HFF-Myc (cell line): Measurements from ENCODE around the gene TFR2.

Source experiments
- DNase-seq: peaks from one replicate; pipeline ENCODE4 v3.0.0-alpha.2; 2011; ENCODE audit warnings: low read depth; ENCODE audit errors: extremely low read depth
- H3K4me3 ChIP-seq: replicated peaks from 2 replicates; pipeline ENCODE4 v1.5.1; 2011; ENCODE audit warnings: low read depth, mild to moderate bottlenecking, control low read depth, low read length
- CTCF ChIP-seq: IDR thresholded peaks from 2 replicates; pipeline ENCODE4 v1.5.1; 2012; ENCODE audit warnings: mild to moderate bottlenecking, low read depth, low read length, control low read depth; ENCODE audit errors: missing control alignments

Gene TFR2

GRCh38 chr7:100606313-100606712, 35.0 kb downstream of the TFR2 start:
- no peak for TF ChIP-seq CTCF

DNA sequence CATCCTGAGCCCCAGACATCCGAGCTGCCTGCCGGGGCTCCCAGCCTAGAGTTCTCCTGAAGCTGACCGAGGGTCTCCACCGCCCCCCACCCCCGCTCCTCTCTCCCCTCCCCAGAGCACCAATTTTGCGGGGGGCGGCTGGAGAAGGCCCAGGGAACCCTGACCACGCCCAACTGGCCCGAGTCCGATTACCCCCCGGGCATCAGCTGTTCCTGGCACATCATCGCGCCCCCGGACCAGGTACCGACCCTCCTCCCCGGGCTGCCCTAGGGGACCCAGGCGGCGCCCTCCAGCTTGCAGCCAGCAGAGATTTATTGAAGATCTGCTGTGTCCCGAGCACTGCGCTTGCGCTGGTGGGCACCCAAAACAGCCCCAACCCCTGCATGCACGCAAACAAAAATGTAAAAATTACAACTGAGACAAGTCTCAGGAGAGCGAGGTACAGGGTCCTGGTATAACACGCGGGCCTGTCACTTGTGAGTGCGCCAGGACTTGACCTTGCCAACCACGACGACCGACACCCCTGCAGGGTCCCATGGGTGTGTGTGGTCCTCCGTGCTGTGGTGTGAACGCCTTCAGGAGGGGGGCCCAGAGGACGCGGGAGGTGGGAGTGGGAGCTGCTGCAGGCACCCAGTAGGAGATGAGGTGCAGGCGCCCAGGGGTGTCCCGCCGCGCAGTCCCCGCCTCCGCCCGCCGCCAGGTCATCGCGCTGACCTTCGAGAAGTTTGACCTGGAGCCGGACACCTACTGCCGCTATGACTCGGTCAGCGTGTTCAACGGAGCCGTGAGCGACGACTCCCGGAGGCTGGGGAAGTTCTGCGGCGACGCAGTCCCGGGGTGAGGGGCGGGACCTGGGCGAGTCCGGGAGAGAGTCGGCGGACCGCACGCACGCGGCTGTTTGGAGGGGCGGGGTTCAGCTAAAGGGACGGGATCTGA, 36.1 kb downstream of the TFR2 start:
- no peak for DNase-seq
- peak overlapping the region; percentile 86 for H3K4me3 ChIP-seq
- TF ChIP-seq CTCF = no peak

More at GRCh38 chr7:100606313-100606712, 35.0 kb downstream of the TFR2 start:
- H3K4me3 ChIP-seq = no peak overlapping the region
- no peak for DNase-seq

GRCh38 chr7:100604028-100604975, 37.0 kb downstream of the TFR2 start:
- H3K4me3 ChIP-seq = peak overlapping the region; percentile 86
- TF ChIP-seq CTCF = peak; percentile 47
- no peak for DNase-seq

DNA sequence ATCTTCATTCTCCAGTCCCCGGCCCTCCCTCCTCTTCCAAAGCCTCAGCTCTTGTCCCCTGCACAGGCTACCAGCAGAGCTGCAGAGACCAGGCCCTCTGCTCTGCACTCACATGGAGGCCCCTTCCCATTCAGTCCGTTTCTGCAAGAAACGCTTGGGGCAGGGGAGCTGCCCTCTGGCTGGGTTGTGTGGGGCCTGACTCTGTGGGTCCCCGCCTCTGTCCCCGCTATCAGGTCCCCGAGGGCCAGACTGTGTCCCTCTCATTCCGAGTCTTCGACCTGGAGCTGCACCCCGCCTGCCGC, 37.7 kb downstream of the TFR2 start:
- H3K4me3 ChIP-seq = peak overlapping the region; percentile 86
- DNase-seq = no peak
- TF ChIP-seq CTCF = no peak

- H3K4me3 ChIP-seq = peak overlapping the region; percentile 86
- DNase-seq = peak; percentile 78
- TF ChIP-seq CTCF = no peak
These were observed 38.2 kb downstream of the TFR2 start for GRCh38 chr7:100602889-100603725.

GRCh38 chr7:100600730-100601038, 40.7 kb downstream of the TFR2 start:
- TF ChIP-seq CTCF = no peak
- DNase-seq = no peak
- H3K4me3 ChIP-seq = no peak overlapping the region
